Measurements from ENCODE around the gene KIF16B.

DNA sequence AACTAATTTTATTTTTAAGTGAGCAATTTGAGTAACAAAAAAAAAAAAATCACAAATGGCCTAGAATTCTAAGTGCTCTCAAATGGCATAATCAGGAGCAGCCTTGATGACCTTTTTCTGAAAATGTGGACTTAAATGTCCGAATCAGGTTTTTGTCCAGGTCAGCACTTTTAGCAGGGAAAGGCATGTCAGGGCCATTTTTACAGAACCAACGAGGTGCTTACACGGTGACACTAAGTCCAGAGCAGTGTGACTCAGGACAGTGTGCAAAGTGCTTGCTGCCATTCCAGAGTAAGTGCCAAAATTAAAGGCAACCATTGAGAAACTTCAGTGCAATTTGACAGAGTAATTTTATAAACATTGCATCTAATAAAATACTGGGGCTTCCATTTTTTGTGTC is 127.8 kb downstream of the KIF16B start:
- TF ChIP-seq POLR2A (IDR thresholded peaks at IDR 0.05) = no peak
- no peak for TF ChIP-seq CTCF (IDR thresholded peaks at IDR 0.05)
- TF ChIP-seq POLR2AphosphoS5 (IDR thresholded peaks at IDR 0.05) = no peak

All from breast epithelium (tissue), 3 donors.